ENCODE measurements around the gene POU2F2. TPM values are rescaled to one million over a fixed set of nuclear protein-coding genes. Genes with fewer than 3 reads are reported as not detected.

The POU2F2 gene
- total RNA-seq, 6 experiments from 2014 or later: 0.18 to 3.0 (median 1.00) TPM

GRCh38 chr19:42117076-42117475, 15.2 kb downstream of the POU2F2 start:
- Histone ChIP-seq H3K9me3 (no peaks in the 10 kb centered on the region), H3K4me3 (no peak overlapping the region), H3K4me1 (no peaks in the 10 kb centered on the region), H3K27ac (no peak overlapping the region), H3K36me3 (no peaks in the 10 kb centered on the region), H3K27me3 (no peaks in the 10 kb centered on the region)
- intact Hi-C loops (cut with DNase I): no loop called here
- ATAC-seq (no peak), DNase-seq (peak in 1 of 3 donors; percentile 42)
- 78% methylated on average over 1 of the region's 6 CpGs for WGBS (ENCODE audit: insufficient coverage, low coverage, low lambda C conversion rate, missing lambda C conversion rate)
- TF ChIP-seq CTCF (IDR thresholded peaks at IDR 0.05) (no peak), POLR2A (IDR thresholded peaks at IDR 0.05) (no peak)

GRCh38 chr19:42116308-42117075, 15.8 kb downstream of the POU2F2 start:
- no peaks in the 10 kb centered on the region for H3K4me1 ChIP-seq
- no peaks in the 10 kb centered on the region for H3K27me3 ChIP-seq
- H3K4me3 ChIP-seq: no peak overlapping the region
- intact Hi-C loops (cut with DNase I): no loop called here
- DNase-seq (no peak), ATAC-seq (no peak)
- TF ChIP-seq POLR2A (IDR thresholded peaks at IDR 0.05) (no peak), CTCF (IDR thresholded peaks at IDR 0.05) (no peak)
- no peak overlapping the region for H3K27ac ChIP-seq
- no peaks in the 10 kb centered on the region for H3K36me3 ChIP-seq
- 87% methylated on average over 19 of the region's 20 CpGs for WGBS (ENCODE audit: insufficient coverage, low coverage, low lambda C conversion rate, missing lambda C conversion rate)
- no peaks in the 10 kb centered on the region for H3K9me3 ChIP-seq

- no peak for DNase-seq
- Histone ChIP-seq H3K4me1 (no peaks in the 10 kb centered on the region), H3K27ac (no peak overlapping the region)
Measured at GRCh38 chr19:42115705-42116104, 16.5 kb downstream of the POU2F2 start.

GRCh38 chr19:42115219-42115618, 17.0 kb downstream of the POU2F2 start:
- no peak overlapping the region for H3K27ac ChIP-seq
- H3K9me3 ChIP-seq: no peaks in the 10 kb centered on the region
- no peaks in the 10 kb centered on the region for H3K4me1 ChIP-seq
- DNase-seq (no peak), ATAC-seq (no peak)
- no peak overlapping the region for H3K4me3 ChIP-seq
- TF ChIP-seq CTCF (IDR thresholded peaks at IDR 0.05): no peak
- no peak for TF ChIP-seq POLR2A (IDR thresholded peaks at IDR 0.05)
- no peaks in the 10 kb centered on the region for H3K27me3 ChIP-seq
- no peaks in the 10 kb centered on the region for H3K36me3 ChIP-seq
- intact Hi-C loops (cut with DNase I): no loop called here
- WGBS (ENCODE audit: insufficient coverage, low coverage, low lambda C conversion rate, missing lambda C conversion rate): 44% methylated on average over 4 of the region's 4 CpGs

More at GRCh38 chr19:42115705-42116104, 16.5 kb downstream of the POU2F2 start:
- intact Hi-C loops (cut with DNase I): no loop called here
- WGBS (ENCODE audit: insufficient coverage, low coverage, low lambda C conversion rate, missing lambda C conversion rate): 67% methylated on average over 2 of the region's 4 CpGs
- Histone ChIP-seq H3K9me3 (no peaks in the 10 kb centered on the region), H3K36me3 (no peaks in the 10 kb centered on the region), H3K27me3 (no peaks in the 10 kb centered on the region), H3K4me3 (no peak overlapping the region)
- ATAC-seq: no peak
- no peak for TF ChIP-seq POLR2A (IDR thresholded peaks at IDR 0.05)
- TF ChIP-seq CTCF (IDR thresholded peaks at IDR 0.05): no peak
